SK-N-SH (cell line): ENCODE data around the gene CLEC16A. TPM values are rescaled to one million over a fixed set of nuclear protein-coding genes. Genes with fewer than 3 reads are reported as not detected.

Source experiments
- CTCF ChIA-PET: fragments of 300-600, 350-600 bp; formaldehyde crosslinking; extraction: SDS; loops from one replicate; lab custom pipeline; 2021; lab: Yijun Ruan, JAX
- POLR2A ChIA-PET: fragments of 350-600 bp; sonication (Branson Sonifier 250); formaldehyde crosslinking; extraction: SDS; loops from one replicate; lab custom pipeline; 2020; ENCODE audit warnings: antibody characterized with exemption, inconsistent platforms; lab: Yijun Ruan, JAX
- DNase-seq: peaks from one replicate; pipeline ENCODE4 v3.0.0; 2012
- H2AFZ ChIP-seq: fragments of 200-600 bp; sonication (generic); 2 replicates; pipeline ENCODE4 v1.8.1; 2016; ENCODE audit warnings: antibody characterized with exemption, mild to moderate bottlenecking, low read depth
- H3F3A ChIP-seq: fragments of 200-600 bp; sonication (generic); replicated peaks from 2 replicates; pipeline ENCODE3; 2016; ENCODE audit warnings: antibody characterized with exemption, mild to moderate bottlenecking; ENCODE audit not compliant: insufficient read depth
- H3K27ac ChIP-seq, 2 experiments: fragments of 200-500 bp in 1 of 2; fragments of 200-600 bp in 1 of 2; sonication (Bioruptor generic) in 1 of 2; sonication (generic), shearing (Covaris generic) in 1 of 2; 2 replicates each; pipeline versions ENCODE4 v1.5.1 to v1.6.1; 2014 to 2016; ENCODE audit warnings: low read depth in 2 of 2, inconsistent platforms in 1 of 2, low read length in 1 of 2, mild to moderate bottlenecking in 1 of 2, mixed read lengths in 1 of 2
- H3K27me3 ChIP-seq: fragments of 200-600 bp; sonication (generic), shearing (Covaris generic); 2 replicates; pipeline ENCODE4 v1.6.1; 2016; ENCODE audit warnings: mixed run types; ENCODE audit not compliant: insufficient read depth
- H3K36me3 ChIP-seq, 2 experiments: fragments of 200-500 bp in 1 of 2; fragments of 200-600 bp in 1 of 2; sonication (Bioruptor generic) in 1 of 2; sonication (generic) in 1 of 2; replicated peaks in 1 of 2; 2 replicates each; pipeline versions ENCODE3 to v1.5.1; 2014 to 2016; ENCODE audit warnings: low read length in 1 of 2, mild to moderate bottlenecking in 1 of 2; ENCODE audit not compliant: insufficient read depth in 2 of 2, control insufficient read depth in 1 of 2
- H3K4me1 ChIP-seq, 2 experiments: fragments of 200-500 bp in 1 of 2; fragments of 200-600 bp in 1 of 2; sonication (Bioruptor generic) in 1 of 2; sonication (generic), shearing (Covaris generic) in 1 of 2; 2 replicates each; pipeline versions ENCODE4 v1.5.1 to v1.6.1; 2014 to 2016; ENCODE audit warnings: low read depth in 1 of 2, low read length in 1 of 2, mixed run types in 1 of 2; ENCODE audit not compliant: insufficient read depth in 2 of 2, control insufficient read depth in 1 of 2
- H3K4me2 ChIP-seq: fragments of 200-600 bp; sonication (generic), shearing (Covaris generic); 2 replicates; pipeline ENCODE4 v1.6.1; 2017; ENCODE audit warnings: mixed run types
- H3K4me3 ChIP-seq, 2 experiments: fragments of 200-500 bp in 1 of 2; fragments of 200-600 bp in 1 of 2; sonication (Bioruptor generic) in 1 of 2; sonication (generic), shearing (Covaris generic) in 1 of 2; 2 replicates each; pipeline versions ENCODE4 v1.5.1 to v1.8.1; 2014 to 2016; ENCODE audit warnings: low read depth in 2 of 2, inconsistent platforms in 1 of 2, low read length in 1 of 2, mild to moderate bottlenecking in 1 of 2, mixed read lengths in 1 of 2, moderate library complexity in 1 of 2
- H3K79me2 ChIP-seq: fragments of 200-600 bp; sonication (generic); 2 replicates; pipeline ENCODE4 v1.8.1; 2017; ENCODE audit warnings: mild to moderate bottlenecking; ENCODE audit not compliant: insufficient read depth
- H3K9ac ChIP-seq: fragments of 200-600 bp; sonication (generic); 2 replicates; pipeline ENCODE4 v1.6.1; 2017; ENCODE audit warnings: mixed run types
- H3K9me2 ChIP-seq: fragments of 200-600 bp; sonication (generic); 2 replicates; pipeline ENCODE4 v1.6.1; 2017; ENCODE audit warnings: mixed run types
- H3K9me3 ChIP-seq: fragments of 200-600 bp; sonication (generic); 2 replicates; pipeline ENCODE4 v1.6.1; 2017; ENCODE audit warnings: mixed run types, mild to moderate bottlenecking, moderate library complexity
- H4K20me1 ChIP-seq: fragments of 200-600 bp; sonication (generic); 2 replicates; pipeline ENCODE4 v1.6.1; 2017; ENCODE audit warnings: mild to moderate bottlenecking, mixed run types; ENCODE audit not compliant: insufficient read depth
- CHD2 ChIP-seq: fragments of 150-350 bp; IDR thresholded peaks from 2 replicates; pipeline ENCODE4 v1.6.1; 2018; ENCODE audit warnings: low read length; ENCODE audit not compliant: partially characterized antibody
- ELF1 ChIP-seq: IDR thresholded peaks from 2 replicates; pipeline ENCODE4 v1.4.0; 2012
- EZH2phosphoT487 ChIP-seq: fragments of 200-600 bp; sonication (generic); IDR thresholded peaks from 2 replicates; pipeline ENCODE4 v1.6.1; 2017; ENCODE audit warnings: low read depth, mixed run types, mild to moderate bottlenecking, antibody characterized with exemption, moderate library complexity, borderline replicate concordance
- FOSL2 ChIP-seq: IDR thresholded peaks from 2 replicates; pipeline ENCODE4 v1.4.0; 2012; ENCODE audit warnings: low read depth, mild to moderate bottlenecking, moderate library complexity, borderline replicate concordance
- FOXJ3 ChIP-seq: sonication (generic); formaldehyde crosslinking; IDR thresholded peaks from 2 replicates; pipeline ENCODE4 v1.5.1; 2020; ENCODE audit warnings: mild to moderate bottlenecking, missing genetic modification reagents
- FOXM1 ChIP-seq: IDR thresholded peaks from 2 replicates; pipeline ENCODE4 v1.4.0; 2012; ENCODE audit warnings: low read depth, mild to moderate bottlenecking
- GABPA ChIP-seq: IDR thresholded peaks from 2 replicates; pipeline ENCODE4 v1.4.0; 2012; ENCODE audit warnings: low read depth, mild to moderate bottlenecking
- JUND ChIP-seq: IDR thresholded peaks from 2 replicates; pipeline ENCODE4 v1.4.0; 2012
- NFIC ChIP-seq: IDR thresholded peaks from 2 replicates; pipeline ENCODE4 v1.4.0; 2012; ENCODE audit warnings: borderline replicate concordance
- POLR2AphosphoS5 ChIP-seq: IDR thresholded peaks from 2 replicates; pipeline ENCODE4 v1.6.1; 2012; ENCODE audit warnings: low read depth, low read length
- RCOR1 ChIP-seq: fragments of 150-350 bp; IDR thresholded peaks from 2 replicates; pipeline ENCODE4 v1.6.1; 2017; ENCODE audit warnings: antibody characterized with exemption, low read length
- SIN3A ChIP-seq: IDR thresholded peaks from 2 replicates; pipeline ENCODE4 v1.6.1; 2012; ENCODE audit warnings: low read depth, mild to moderate bottlenecking, low read length, moderate library complexity, borderline replicate concordance
- SMC3 ChIP-seq: IDR thresholded peaks from 2 replicates; pipeline ENCODE4 v1.6.1; 2012; ENCODE audit warnings: low read depth, low read length, improper control_type of control experiment
- TCF12 ChIP-seq: IDR thresholded peaks from 2 replicates; pipeline ENCODE4 v1.4.0; 2012
- TEAD4 ChIP-seq: IDR thresholded peaks from 2 replicates; pipeline ENCODE4 v1.4.0; 2012; ENCODE audit warnings: mild to moderate bottlenecking, borderline replicate concordance; ENCODE audit not compliant: insufficient read depth
- YY1 ChIP-seq: IDR thresholded peaks from 2 replicates; pipeline ENCODE4 v1.4.0; 2012; ENCODE audit warnings: low read depth, mild to moderate bottlenecking
- WGBS: methylation state at CpG from one replicate; pipeline ENCODE4 v1.1.6; 2017; ENCODE audit warnings: low lambda C conversion rate; 5-methylcytosine and 5-hydroxymethylcytosine counted together
- polyA plus RNA-seq, 3 experiments: library from polyadenylated mRNA; depleted of rRNA; stranded (reverse); fragments of >200 nt; gene quantifications; 2 replicates each; pipeline ENCODE4 v1.2.3, GENCODE V29; 2012
- TF ChIP-seq, protein P1 (sequence below): fragments of 200-600 bp; sonication (generic); IDR thresholded peaks from 2 replicates; pipeline ENCODE4 v1.6.1; 2017; ENCODE audit warnings: antibody characterized with exemption, mild to moderate bottlenecking, moderate library complexity
- TF ChIP-seq, protein P2 (sequence below): IDR thresholded peaks from 2 replicates; pipeline ENCODE4 v1.4.0; 2012; ENCODE audit warnings: low read depth, borderline replicate concordance
- TF ChIP-seq, protein P3 (sequence below): fragments of 150-350 bp; IDR thresholded peaks from 2 replicates; pipeline ENCODE4 v1.6.1; 2016; ENCODE audit warnings: mild to moderate bottlenecking, low read depth, low read length
- TF ChIP-seq, protein P4 (sequence below): IDR thresholded peaks from 2 replicates; pipeline ENCODE4 v1.6.1; 2012; ENCODE audit warnings: mild to moderate bottlenecking, low read depth, low read length, moderate library complexity

The CLEC16A gene
- polyA plus RNA-seq, 1 of the 3 experiments (the other 2 are of a cell fraction) = 13.7 TPM

DNA sequence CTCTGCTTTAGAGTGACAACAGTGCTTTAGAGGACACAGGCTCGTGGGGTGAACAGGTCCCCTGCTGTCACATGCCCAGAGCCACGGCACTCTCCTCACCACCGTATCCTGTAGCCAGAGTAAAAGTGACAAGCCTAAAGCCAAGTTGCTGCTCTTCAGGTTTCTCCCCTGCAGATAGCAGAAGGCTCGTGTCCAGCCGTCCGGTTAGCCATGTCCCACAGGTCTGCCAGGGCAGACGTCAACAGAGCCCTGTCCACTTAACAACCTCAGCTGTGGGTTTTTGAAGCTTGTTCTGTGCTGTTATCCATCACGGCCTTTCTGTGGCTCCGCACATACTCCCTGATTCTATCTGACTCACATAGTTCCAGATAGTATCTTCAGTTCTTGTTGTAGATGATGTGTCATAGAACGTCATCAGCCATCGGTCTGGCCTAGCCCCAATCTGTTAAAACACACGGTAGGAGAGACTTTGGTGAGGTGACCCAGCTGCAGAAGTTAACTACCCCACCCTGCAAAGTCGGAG, 211.0 kb downstream of the CLEC16A start (continued):
- TF ChIP-seq FOXJ3 (CRISPR knock-in tag) (no peak), JUND (peak; percentile 96), TEAD4 (peak; percentile 75), FOSL2 (peak; percentile 97), TCF12 (peak; percentile 97), ELF1 (no peak), POLR2AphosphoS5 (0 out of 2 replicates have a peak, but pooled peaks have one; percentile 38), CHD2 (no peak), SIN3A (no peak)
- TF ChIP-seq, protein P1, sequence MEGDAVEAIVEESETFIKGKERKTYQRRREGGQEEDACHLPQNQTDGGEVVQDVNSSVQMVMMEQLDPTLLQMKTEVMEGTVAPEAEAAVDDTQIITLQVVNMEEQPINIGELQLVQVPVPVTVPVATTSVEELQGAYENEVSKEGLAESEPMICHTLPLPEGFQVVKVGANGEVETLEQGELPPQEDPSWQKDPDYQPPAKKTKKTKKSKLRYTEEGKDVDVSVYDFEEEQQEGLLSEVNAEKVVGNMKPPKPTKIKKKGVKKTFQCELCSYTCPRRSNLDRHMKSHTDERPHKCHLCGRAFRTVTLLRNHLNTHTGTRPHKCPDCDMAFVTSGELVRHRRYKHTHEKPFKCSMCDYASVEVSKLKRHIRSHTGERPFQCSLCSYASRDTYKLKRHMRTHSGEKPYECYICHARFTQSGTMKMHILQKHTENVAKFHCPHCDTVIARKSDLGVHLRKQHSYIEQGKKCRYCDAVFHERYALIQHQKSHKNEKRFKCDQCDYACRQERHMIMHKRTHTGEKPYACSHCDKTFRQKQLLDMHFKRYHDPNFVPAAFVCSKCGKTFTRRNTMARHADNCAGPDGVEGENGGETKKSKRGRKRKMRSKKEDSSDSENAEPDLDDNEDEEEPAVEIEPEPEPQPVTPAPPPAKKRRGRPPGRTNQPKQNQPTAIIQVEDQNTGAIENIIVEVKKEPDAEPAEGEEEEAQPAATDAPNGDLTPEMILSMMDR = no peak

DNA sequence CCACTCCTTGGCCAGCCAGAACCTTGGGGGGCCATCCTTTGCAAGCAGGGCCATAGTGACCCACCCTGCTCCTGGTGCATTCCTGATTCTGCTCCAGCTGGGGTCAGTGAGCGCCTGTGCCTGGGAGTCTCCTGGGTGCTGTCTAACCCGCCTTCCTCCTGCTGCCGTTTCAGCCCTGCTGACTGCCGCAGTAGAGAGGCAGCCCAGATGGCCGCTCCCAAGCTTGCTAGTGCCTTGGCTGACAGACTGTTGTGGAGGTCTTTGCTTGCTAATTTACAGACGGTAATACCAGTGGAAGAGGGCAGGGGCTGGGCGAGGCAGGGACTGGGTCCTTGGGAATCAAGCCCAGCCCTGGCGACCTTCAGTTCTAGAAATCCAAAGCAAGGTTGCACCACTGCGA, 212.0 kb downstream of the CLEC16A start:
- ChIA-PET CTCF (interaction anchor here (4.4 kb wide), 1 partner anchor 100 kb away, joined by 19 read pairs; the partner anchor contains the start of gene SOCS1), POLR2A (no interaction called here)
- Histone ChIP-seq H3F3A (peaks cover 5% of the 10 kb centered on the region), H3K79me2 (no peaks in the 10 kb centered on the region), H3K9ac (no peak overlapping the region), H3K4me2 (no peak overlapping the region), H4K20me1 (no peaks in the 10 kb centered on the region), H3K27ac (no peak overlapping the region), H2AFZ (no peak overlapping the region), H3K36me3 (peaks cover 0 to 3% of the 10 kb centered on the region in 2 experiments), H3K9me3 (no peaks in the 10 kb centered on the region), H3K4me1 (peaks cover 4 to 25% of the 10 kb centered on the region in 2 experiments; a peak in 2 of 4 replicates), H3K9me2 (no peaks in the 10 kb centered on the region), H3K4me3 (no peak overlapping the region), H3K27me3 (no peaks in the 10 kb centered on the region)
- TF ChIP-seq FOXJ3 (CRISPR knock-in tag) (no peak), CHD2 (no peak), EZH2phosphoT487 (no peak), FOXM1 (no peak), JUND (no peak), YY1 (no peak), SIN3A (no peak), FOSL2 (no peak), NFIC (no peak), SMC3 (no peak), RCOR1 (no peak), GABPA (no peak)
- TF ChIP-seq, protein P2, sequence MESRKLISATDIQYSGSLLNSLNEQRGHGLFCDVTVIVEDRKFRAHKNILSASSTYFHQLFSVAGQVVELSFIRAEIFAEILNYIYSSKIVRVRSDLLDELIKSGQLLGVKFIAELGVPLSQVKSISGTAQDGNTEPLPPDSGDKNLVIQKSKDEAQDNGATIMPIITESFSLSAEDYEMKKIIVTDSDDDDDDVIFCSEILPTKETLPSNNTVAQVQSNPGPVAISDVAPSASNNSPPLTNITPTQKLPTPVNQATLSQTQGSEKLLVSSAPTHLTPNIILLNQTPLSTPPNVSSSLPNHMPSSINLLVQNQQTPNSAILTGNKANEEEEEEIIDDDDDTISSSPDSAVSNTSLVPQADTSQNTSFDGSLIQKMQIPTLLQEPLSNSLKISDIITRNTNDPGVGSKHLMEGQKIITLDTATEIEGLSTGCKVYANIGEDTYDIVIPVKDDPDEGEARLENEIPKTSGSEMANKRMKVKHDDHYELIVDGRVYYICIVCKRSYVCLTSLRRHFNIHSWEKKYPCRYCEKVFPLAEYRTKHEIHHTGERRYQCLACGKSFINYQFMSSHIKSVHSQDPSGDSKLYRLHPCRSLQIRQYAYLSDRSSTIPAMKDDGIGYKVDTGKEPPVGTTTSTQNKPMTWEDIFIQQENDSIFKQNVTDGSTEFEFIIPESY = no peak
- TF ChIP-seq, protein P3, sequence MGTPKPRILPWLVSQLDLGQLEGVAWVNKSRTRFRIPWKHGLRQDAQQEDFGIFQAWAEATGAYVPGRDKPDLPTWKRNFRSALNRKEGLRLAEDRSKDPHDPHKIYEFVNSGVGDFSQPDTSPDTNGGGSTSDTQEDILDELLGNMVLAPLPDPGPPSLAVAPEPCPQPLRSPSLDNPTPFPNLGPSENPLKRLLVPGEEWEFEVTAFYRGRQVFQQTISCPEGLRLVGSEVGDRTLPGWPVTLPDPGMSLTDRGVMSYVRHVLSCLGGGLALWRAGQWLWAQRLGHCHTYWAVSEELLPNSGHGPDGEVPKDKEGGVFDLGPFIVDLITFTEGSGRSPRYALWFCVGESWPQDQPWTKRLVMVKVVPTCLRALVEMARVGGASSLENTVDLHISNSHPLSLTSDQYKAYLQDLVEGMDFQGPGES = no peak
- TF ChIP-seq, protein P4, sequence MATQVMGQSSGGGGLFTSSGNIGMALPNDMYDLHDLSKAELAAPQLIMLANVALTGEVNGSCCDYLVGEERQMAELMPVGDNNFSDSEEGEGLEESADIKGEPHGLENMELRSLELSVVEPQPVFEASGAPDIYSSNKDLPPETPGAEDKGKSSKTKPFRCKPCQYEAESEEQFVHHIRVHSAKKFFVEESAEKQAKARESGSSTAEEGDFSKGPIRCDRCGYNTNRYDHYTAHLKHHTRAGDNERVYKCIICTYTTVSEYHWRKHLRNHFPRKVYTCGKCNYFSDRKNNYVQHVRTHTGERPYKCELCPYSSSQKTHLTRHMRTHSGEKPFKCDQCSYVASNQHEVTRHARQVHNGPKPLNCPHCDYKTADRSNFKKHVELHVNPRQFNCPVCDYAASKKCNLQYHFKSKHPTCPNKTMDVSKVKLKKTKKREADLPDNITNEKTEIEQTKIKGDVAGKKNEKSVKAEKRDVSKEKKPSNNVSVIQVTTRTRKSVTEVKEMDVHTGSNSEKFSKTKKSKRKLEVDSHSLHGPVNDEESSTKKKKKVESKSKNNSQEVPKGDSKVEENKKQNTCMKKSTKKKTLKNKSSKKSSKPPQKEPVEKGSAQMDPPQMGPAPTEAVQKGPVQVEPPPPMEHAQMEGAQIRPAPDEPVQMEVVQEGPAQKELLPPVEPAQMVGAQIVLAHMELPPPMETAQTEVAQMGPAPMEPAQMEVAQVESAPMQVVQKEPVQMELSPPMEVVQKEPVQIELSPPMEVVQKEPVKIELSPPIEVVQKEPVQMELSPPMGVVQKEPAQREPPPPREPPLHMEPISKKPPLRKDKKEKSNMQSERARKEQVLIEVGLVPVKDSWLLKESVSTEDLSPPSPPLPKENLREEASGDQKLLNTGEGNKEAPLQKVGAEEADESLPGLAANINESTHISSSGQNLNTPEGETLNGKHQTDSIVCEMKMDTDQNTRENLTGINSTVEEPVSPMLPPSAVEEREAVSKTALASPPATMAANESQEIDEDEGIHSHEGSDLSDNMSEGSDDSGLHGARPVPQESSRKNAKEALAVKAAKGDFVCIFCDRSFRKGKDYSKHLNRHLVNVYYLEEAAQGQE = no peak
- WGBS = 97% methylated on average over 8 of the region's 9 CpGs
- no peak for DNase-seq
